LoVo (cell line): ENCODE data around the gene PAX3.

ENCODE experiments used
- DNase-seq: peaks from one replicate; pipeline ENCODE4 v3.0.0-alpha.2; 2016; ENCODE audit warnings: low spot score

The PAX3 gene

GRCh38 chr2:222298311-222299150, at the start of gene PAX3:
Gene PAX3 (minus strand): TSS chr2:222298998. CDS start chr2:222298615, 383 bp downstream.
- DNase-seq = no peak

- no peak for DNase-seq
Measured at GRCh38 chr2:222341331-222341730, 42.5 kb upstream of the PAX3 start.

- DNase-seq = no peak
Measured at GRCh38 chr2:222338374-222338773, 39.6 kb upstream of the PAX3 start.

GRCh38 chr2:222336931-222337330, 38.1 kb upstream of the PAX3 start:
- DNase-seq = no peak

GRCh38 chr2:222336442-222336841, 37.6 kb upstream of the PAX3 start:
- DNase-seq = no peak

- no peak for DNase-seq
Measured at GRCh38 chr2:222334914-222335313, 36.1 kb upstream of the PAX3 start.

- no peak for DNase-seq
Measured at GRCh38 chr2:222333397-222333796, 34.6 kb upstream of the PAX3 start.

GRCh38 chr2:222332116-222332515, 33.3 kb upstream of the PAX3 start:
- no peak for DNase-seq

- no peak for DNase-seq
Measured at GRCh38 chr2:222330910-222331309, 32.1 kb upstream of the PAX3 start.

GRCh38 chr2:222322236-222322635, 23.4 kb upstream of the PAX3 start:
- no peak for DNase-seq

- DNase-seq = no peak
Measured at GRCh38 chr2:222320436-222321395, 21.9 kb upstream of the PAX3 start.

GRCh38 chr2:222319586-222320435, 21.0 kb upstream of the PAX3 start:
- DNase-seq = peak; percentile 38

GRCh38 chr2:222318712-222319585, 20.2 kb upstream of the PAX3 start:
- peak; percentile 73 for DNase-seq

GRCh38 chr2:222318026-222318711, 19.4 kb upstream of the PAX3 start:
- DNase-seq = peak; percentile 85

- DNase-seq = no peak
Measured at GRCh38 chr2:222315443-222316121, 16.8 kb upstream of the PAX3 start.

- DNase-seq = no peak
Measured at GRCh38 chr2:222313816-222314215, 15.0 kb upstream of the PAX3 start.

- no peak for DNase-seq
Measured at GRCh38 chr2:222311978-222312738, 13.4 kb upstream of the PAX3 start.

- no peak for DNase-seq
Measured at GRCh38 chr2:222311319-222311977, 12.7 kb upstream of the PAX3 start.
